HepG2 (cell line): ENCODE results near the gene KLHL33. TPM values are rescaled to one million over a fixed set of nuclear protein-coding genes. Genes with fewer than 3 reads are reported as not detected.

Experiments
- ATF1 ChIP-seq: IDR thresholded peaks from 2 replicates; pipeline ENCODE4 v1.6.1; 2016; ENCODE audit warnings: mild to moderate bottlenecking, control low read depth
- CC2D1A ChIP-seq: sonication (generic); formaldehyde crosslinking; IDR thresholded peaks from 2 replicates; pipeline ENCODE4 v1.8.1; 2023; ENCODE audit warnings: mild to moderate bottlenecking, missing genetic modification reagents
- GTF3A ChIP-seq: sonication (generic); formaldehyde crosslinking; conservative IDR thresholded peaks from 2 replicates; pipeline ENCODE4 v1.4.0; 2020; ENCODE audit warnings: mild to moderate bottlenecking, missing genetic modification reagents
- GZF1 ChIP-seq: sonication (generic); formaldehyde crosslinking; IDR thresholded peaks from 2 replicates; pipeline ENCODE4 v1.5.1; 2020; ENCODE audit warnings: mild to moderate bottlenecking, missing genetic modification reagents
- HMGA1 ChIP-seq: sonication (generic); formaldehyde crosslinking; conservative IDR thresholded peaks from 2 replicates; pipeline ENCODE4 v1.4.0; 2020; ENCODE audit warnings: missing genetic modification reagents
- KDM2A ChIP-seq: sonication (generic); formaldehyde crosslinking; IDR thresholded peaks from 2 replicates; pipeline ENCODE4 v1.4.0; 2020; ENCODE audit warnings: low read depth, missing genetic modification reagents, borderline replicate concordance
- NONO ChIP-seq, 2 experiments: fragments of 450-650 bp in 1 of 2; sonication (generic) in 1 of 2; formaldehyde crosslinking in 1 of 2; IDR thresholded peaks in 1 of 2; conservative IDR thresholded peaks in 1 of 2; 2 replicates each; pipeline versions ENCODE4 v1.6.1 to v1.8.0; 2017 to 2022; ENCODE audit warnings: mild to moderate bottlenecking in 1 of 2, missing genetic modification reagents in 1 of 2, moderate library complexity in 1 of 2
- PHF5A ChIP-seq: IDR thresholded peaks from one replicate; pipeline ENCODE4 v1.6.1; 2018; ENCODE audit warnings: low read depth, missing genetic modification reagents; ENCODE audit not compliant: unreplicated experiment
- REL ChIP-seq: sonication (generic); formaldehyde crosslinking; conservative IDR thresholded peaks from 2 replicates; pipeline ENCODE4 v1.8.0; 2022; ENCODE audit warnings: mild to moderate bottlenecking, missing genetic modification reagents, moderate library complexity
- STAG1 ChIP-seq: sonication (generic); formaldehyde crosslinking; IDR thresholded peaks from 2 replicates; pipeline ENCODE4 v1.4.0; 2020; ENCODE audit warnings: missing genetic modification reagents
- TCF7L2 ChIP-seq: IDR thresholded peaks from 2 replicates; pipeline ENCODE4 v1.6.1; 2011; ENCODE audit warnings: mild to moderate bottlenecking, low read depth, low read length, moderate library complexity
- ZFP37 ChIP-seq: sonication (generic); formaldehyde crosslinking; IDR thresholded peaks from 2 replicates; pipeline ENCODE4 v1.4.0; 2020; ENCODE audit warnings: missing genetic modification reagents, borderline replicate concordance
- ZNF136 ChIP-seq: sonication (generic); formaldehyde crosslinking; IDR thresholded peaks from 2 replicates; pipeline ENCODE4 v1.8.1; 2022; ENCODE audit warnings: low read depth, mild to moderate bottlenecking, moderate library complexity, missing genetic modification reagents
- ZNF496 ChIP-seq: sonication (generic); formaldehyde crosslinking; IDR thresholded peaks from 2 replicates; pipeline ENCODE4 v1.8.1; 2023; ENCODE audit warnings: mild to moderate bottlenecking, moderate library complexity, missing genetic modification reagents; ENCODE audit not compliant: insufficient replicate concordance
- ZNF782 ChIP-seq: sonication (generic); formaldehyde crosslinking; IDR thresholded peaks from 2 replicates; pipeline ENCODE4 v1.4.0; 2020; ENCODE audit warnings: missing genetic modification reagents, mild to moderate bottlenecking, borderline replicate concordance
- ZSCAN12 ChIP-seq: sonication (generic); formaldehyde crosslinking; IDR thresholded peaks from 2 replicates; pipeline ENCODE4 v1.9.0; 2021; ENCODE audit warnings: mild to moderate bottlenecking, missing genetic modification reagents
- polyA plus RNA-seq, 8 experiments: library from polyadenylated mRNA; depleted of rRNA in 3 of 8; stranded (reverse) in 7 of 8; unstranded in 1 of 8; fragments of >200 nt; fragmentation: Illumina TruSeq in 4 of 8; extraction: Trizol in 4 of 8; gene quantifications; 2 replicates each; pipeline versions ENCODE4 v1.2.1 to v1.2.3, GENCODE V29; 2011 to 2016; ENCODE audit warnings: low read depth in 4 of 8, missing spikeins in 1 of 8, mixed read lengths in 1 of 8; ENCODE audit not compliant: insufficient read depth in 1 of 8
- total RNA-seq, 5 experiments: library from RNA; depleted of rRNA; stranded (reverse); fragments of >200 nt; fragmentation: Illumina TruSeq; extraction: Trizol; gene quantifications; 2 replicates each; pipeline ENCODE4 v1.2.3, GENCODE V29; 2016; ENCODE audit warnings: low read depth in 1 of 5
- TF ChIP-seq, protein P1 (sequence below): sonication (generic); formaldehyde crosslinking; IDR thresholded peaks from 2 replicates; pipeline ENCODE4 v1.5.0; 2020; ENCODE audit warnings: missing genetic modification reagents, mild to moderate bottlenecking, borderline replicate concordance
- TF ChIP-seq, protein P2 (sequence below): sonication (generic); formaldehyde crosslinking; conservative IDR thresholded peaks from 2 replicates; pipeline ENCODE4 v1.8.0; 2022; ENCODE audit warnings: mild to moderate bottlenecking, moderate library complexity, missing genetic modification reagents
- TF ChIP-seq, protein P3 (sequence below): IDR thresholded peaks from 2 replicates; pipeline ENCODE4 v1.6.1; 2016; ENCODE audit warnings: control low read depth
- TF ChIP-seq, protein P4 (sequence below): IDR thresholded peaks from 2 replicates; pipeline ENCODE4 v1.6.1; 2016

The KLHL33 gene
- total and polyA plus RNA-seq, 2 of the 13 experiments (the other 11 are each of a cell fraction or from before 2014, with no cell fraction given), result not detected

DNA sequence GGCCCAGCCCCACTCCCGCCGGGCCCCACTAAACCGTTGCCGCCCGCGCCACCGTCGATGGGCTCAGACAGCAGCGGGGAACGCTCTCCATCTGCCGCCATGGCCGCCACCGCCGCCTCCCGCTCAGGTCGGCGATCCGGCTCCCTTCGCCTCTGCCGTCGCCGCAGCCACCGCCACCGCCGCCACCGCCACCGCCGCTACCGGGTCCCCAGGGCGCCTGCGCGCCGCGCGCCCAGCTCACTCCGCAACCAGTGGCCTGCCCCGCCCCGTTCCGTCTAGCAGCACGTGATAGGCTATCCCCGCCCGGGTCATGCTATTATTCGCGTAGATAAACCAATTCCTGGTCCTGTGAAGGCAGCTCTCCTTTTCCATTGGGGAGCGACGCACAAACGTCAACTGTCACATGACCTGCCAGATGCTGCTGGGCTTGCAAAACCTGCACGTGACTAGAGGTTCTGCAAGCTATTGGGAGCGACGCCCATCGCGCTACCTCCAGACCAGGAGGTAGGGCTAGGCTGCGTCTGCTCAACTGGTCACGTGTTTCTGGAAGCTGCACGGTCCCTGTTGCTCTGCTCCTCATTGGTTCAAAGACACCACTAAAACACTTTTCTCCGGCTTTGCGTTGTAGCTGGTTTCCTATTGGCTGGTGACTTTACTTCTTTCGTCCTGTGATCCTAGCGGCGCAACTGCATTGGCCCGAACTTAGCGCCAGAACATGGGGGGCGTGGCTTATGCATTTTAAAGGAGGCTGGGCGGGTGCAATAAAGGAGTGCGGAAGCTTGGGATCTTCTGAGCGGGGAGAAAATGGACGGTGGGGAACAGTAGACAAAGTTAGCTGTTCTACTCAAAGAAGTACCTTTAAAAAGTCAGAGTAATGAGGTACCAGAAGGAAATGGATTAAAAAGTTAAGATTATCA, 25.5 kb upstream of the KLHL33 start, which contains the start of gene PIP4P1 (continued):
- TF ChIP-seq HMGA1 (CRISPR knock-in tag), result no peak
- peak; percentile 86; the same call in 1 of the 2 replicates for TF ChIP-seq ZSCAN12
- TF ChIP-seq, protein P1, sequence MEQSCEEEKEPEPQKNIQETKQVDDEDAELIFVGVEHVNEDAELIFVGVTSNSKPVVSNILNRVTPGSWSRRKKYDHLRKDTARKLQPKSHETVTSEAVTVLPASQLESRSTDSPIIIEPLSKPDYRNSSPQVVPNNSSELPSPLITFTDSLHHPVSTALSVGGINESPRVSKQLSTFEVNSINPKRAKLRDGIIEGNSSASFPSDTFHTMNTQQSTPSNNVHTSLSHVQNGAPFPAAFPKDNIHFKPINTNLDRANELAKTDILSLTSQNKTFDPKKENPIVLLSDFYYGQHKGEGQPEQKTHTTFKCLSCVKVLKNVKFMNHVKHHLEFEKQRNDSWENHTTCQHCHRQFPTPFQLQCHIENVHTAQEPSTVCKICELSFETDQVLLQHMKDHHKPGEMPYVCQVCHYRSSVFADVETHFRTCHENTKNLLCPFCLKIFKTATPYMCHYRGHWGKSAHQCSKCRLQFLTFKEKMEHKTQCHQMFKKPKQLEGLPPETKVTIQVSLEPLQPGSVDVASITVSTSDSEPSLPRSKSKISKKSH (CRISPR knock-in tag), result peak; percentile 93
- TF ChIP-seq ZNF496, result no peak
- 0 out of 2 replicates have a peak, but pooled peaks have one; percentile 53 for TF ChIP-seq ZNF782
- TF ChIP-seq PHF5A (CRISPR knock-in tag), result peak; percentile 90
- peak; percentile 97 for TF ChIP-seq ZFP37 (CRISPR knock-in tag)
- peak; percentile 70; the same call in 1 of the 2 replicates for TF ChIP-seq ZNF136
- no peak for TF ChIP-seq NONO (IDR thresholded peaks at IDR 0.05)
- peak; percentile 79 for TF ChIP-seq NONO (CRISPR knock-in tag; conservative IDR thresholded peaks at IDR 0.05)
- TF ChIP-seq STAG1 (CRISPR knock-in tag), result no peak
- peak; percentile 80 for TF ChIP-seq KDM2A (CRISPR knock-in tag)
- TF ChIP-seq, protein P2, sequence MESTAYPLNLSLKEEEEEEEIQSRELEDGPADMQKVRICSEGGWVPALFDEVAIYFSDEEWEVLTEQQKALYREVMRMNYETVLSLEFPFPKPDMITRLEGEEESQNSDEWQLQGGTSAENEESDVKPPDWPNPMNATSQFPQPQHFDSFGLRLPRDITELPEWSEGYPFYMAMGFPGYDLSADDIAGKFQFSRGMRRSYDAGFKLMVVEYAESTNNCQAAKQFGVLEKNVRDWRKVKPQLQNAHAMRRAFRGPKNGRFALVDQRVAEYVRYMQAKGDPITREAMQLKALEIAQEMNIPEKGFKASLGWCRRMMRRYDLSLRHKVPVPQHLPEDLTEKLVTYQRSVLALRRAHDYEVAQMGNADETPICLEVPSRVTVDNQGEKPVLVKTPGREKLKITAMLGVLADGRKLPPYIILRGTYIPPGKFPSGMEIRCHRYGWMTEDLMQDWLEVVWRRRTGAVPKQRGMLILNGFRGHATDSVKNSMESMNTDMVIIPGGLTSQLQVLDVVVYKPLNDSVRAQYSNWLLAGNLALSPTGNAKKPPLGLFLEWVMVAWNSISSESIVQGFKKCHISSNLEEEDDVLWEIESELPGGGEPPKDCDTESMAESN, result peak; percentile 87; the same call in 1 of the 2 replicates
- TF ChIP-seq, protein P3, sequence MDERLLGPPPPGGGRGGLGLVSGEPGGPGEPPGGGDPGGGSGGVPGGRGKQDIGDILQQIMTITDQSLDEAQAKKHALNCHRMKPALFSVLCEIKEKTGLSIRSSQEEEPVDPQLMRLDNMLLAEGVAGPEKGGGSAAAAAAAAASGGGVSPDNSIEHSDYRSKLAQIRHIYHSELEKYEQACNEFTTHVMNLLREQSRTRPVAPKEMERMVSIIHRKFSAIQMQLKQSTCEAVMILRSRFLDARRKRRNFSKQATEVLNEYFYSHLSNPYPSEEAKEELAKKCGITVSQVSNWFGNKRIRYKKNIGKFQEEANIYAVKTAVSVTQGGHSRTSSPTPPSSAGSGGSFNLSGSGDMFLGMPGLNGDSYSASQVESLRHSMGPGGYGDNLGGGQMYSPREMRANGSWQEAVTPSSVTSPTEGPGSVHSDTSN (CRISPR knock-in tag), result no peak; the same call in 1 of the 2 replicates
- TF ChIP-seq CC2D1A (CRISPR knock-in tag), result no peak
- peak; percentile 46; the same call in 1 of the 2 replicates for TF ChIP-seq GZF1 (CRISPR knock-in tag)
- no peak for TF ChIP-seq TCF7L2
- peak; percentile 94 for TF ChIP-seq ATF1 (CRISPR knock-in tag)
- TF ChIP-seq, protein P4, sequence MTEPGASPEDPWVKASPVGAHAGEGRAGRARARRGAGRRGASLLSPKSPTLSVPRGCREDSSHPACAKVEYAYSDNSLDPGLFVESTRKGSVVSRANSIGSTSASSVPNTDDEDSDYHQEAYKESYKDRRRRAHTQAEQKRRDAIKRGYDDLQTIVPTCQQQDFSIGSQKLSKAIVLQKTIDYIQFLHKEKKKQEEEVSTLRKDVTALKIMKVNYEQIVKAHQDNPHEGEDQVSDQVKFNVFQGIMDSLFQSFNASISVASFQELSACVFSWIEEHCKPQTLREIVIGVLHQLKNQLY (CRISPR knock-in tag), result peak; percentile 92
- TF ChIP-seq GTF3A, result no peak
- TF ChIP-seq REL, result no peak; the same call in 1 of the 2 replicates
